GM19463 (cell line): ENCODE data around the gene C6.

Source experiments
- ATAC-seq: cut with Tn5 transposase; IDR thresholded peaks from one replicate; pipeline ENCODE4 v1.9.1; 2021; ENCODE audit warnings: mild to moderate bottlenecking, moderate library complexity; ENCODE audit not compliant: unreplicated experiment

Gene C6

DNA sequence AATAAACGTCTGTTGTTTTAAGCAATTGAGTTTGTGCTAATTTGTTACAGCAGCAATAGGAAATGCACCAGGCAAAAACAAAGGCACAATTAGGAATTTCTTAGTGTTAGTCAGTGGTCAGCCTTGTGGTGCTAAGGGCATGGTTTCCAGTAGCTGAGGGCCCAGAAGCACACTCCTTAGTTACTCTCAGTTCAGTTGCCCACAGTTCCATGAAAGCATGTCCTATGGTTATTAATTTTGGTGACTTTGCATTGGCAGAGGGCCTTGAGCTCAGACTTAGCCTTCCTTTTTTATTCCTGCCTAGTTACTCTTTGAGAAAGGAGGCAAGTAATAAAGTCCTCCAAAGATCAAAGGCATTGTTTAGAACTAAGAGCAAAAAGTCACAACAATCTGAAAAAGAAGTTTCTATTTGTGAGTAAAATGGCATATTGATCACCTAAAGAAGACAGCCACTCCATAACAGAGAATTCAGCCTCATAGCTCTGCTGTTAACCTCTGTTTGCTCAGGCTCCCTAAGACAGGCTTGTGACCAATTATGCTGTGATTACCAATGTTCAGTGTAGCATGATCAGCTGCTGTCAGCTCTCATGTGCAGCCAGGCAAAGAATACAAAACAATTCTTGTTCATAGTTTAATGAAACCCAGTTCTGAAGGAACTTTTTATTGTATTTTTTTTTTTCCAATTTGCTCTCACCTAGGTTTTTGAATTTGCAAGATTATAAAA is 85.2 kb downstream of the C6 start:
- no peak for ATAC-seq

DNA sequence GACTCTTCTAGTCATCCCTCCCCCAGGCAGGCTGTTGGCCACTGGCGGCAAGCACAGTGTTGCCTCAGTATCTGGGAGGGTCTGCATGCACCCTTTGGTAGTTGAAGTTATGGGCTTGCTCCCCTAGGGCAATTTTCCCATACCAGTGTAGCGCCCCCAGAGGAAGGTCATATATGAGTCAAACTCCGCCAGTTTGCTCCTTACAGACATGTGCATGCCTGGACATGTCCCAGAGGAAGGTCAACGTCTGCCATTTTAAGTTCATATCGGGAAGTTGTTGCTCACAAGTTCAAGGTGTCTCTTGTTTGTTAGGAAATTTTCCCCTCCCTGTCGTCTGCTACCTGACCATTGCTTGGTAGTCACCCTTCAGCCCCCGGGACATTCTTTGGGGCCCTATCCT is 90.9 kb downstream of the C6 start:
- ATAC-seq, result no peak

DNA sequence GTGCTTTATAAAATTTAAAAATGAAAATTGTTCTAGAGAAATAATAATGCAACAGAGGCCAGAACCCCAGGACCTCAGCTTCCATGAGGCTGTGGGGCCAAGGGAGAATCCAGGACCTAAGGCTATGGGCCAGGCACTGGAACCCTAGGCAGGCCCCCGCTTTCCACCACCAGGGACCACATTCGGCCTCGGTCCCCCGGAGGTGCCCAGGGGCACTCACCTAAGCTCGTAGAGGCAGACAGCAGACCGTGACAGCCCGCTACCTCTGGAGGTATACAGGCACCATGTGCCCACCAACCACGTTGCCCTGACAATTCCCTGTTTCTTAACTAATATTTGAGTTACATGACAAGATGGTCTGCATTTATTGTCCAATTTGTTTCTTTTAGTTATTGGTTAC is 92.7 kb downstream of the C6 start:
- no peak for ATAC-seq

DNA sequence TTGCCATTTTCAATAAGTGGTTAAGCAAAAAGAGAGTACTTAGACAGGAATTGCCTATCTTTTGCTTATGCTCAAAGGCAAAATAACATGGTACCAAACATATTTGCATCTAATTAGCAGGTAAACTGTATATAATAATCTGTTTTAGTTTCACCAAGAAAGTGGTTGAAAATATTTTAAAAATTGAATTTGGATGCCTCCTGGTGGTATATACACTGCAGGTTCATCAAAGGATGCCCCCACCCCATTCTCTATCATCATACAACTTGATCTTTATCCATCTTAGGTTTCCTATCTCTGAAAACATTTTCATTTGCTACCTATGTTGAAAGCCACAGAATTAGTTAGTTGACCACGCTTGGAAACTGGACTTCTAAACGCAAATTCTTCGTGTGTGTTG is 95.2 kb downstream of the C6 start:
- no peak for ATAC-seq

DNA sequence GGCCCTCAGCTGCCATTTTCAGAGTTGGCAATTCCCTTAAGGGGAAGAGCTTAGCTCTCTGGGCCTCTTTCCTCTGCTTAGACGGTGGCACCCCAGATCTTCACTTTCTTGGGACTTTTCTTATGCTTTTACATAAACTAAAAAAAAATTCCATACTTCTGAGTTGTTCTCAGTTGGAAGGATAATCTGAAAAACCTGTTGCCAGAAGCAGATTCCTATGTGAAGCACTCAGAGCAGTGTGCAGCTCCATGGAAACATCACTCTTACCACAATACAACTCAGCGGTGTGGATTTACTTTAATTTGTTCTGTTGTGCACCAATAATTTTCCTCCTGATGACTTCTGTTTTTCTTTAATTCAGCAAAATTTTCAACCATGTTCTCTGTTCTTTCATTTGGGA is 98.1 kb downstream of the C6 start:
- ATAC-seq, result no peak

DNA sequence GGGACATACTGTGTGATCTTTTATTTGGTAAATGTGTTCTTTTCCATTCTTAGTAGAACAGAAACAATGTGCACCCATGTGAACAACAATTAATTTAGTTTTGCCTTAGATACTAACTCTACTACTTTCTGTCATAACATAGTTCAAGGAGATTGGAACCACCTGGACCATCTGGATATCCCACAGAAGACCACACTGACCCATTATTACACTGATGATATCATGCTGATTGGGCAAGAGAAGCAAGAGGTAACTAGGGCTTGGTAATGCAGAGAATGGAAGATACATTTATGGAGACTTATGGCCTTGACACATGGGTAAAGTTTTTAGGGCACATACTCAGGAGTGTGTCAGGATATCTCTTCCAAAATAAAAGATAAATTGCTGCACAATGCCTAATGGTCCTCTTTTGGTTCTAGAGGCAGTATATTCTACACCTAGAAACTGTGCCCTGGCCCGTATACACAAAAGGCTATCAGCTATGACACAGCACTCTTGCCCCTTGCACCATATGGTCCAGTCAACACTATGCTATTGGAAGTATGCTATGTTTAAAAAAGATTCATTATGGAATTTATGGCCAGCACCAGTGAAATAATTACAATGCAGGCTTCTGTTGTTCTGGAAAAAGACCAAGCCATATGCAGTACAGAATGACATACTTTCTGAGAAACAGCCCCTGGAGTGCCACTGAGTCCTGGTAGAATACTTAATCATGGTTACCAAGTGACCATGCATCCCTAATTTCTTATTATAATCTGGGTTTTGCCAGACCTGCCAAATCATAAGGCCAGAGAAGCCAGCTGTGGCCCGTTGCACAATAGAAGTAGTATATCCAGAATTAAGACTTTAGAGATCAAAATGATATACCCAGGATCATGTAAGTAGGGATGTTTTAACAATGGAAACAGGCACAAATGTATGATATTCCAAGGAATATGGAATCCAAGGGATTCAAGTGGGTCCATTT is 100.6 kb downstream of the C6 start:
- ATAC-seq, result no peak

DNA sequence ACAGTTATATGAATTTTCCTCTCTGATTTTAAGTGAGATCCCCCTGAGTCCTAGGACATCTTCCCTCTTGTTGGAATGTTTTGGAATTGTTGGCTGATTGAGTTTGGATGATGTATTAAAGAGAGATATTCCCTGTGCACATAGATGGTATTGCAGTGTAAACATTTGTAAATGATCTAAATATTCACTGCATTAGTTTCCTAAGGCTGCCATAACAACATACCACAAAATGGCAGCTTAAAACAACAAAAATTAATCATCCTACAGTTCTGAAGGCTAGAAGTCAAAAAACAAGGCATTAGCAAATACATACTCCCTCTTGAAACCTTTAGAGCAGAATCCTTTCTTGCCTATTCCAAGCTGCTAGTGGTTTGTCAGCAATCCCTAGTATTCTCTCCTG is 104.1 kb downstream of the C6 start:
- ATAC-seq, result no peak

DNA sequence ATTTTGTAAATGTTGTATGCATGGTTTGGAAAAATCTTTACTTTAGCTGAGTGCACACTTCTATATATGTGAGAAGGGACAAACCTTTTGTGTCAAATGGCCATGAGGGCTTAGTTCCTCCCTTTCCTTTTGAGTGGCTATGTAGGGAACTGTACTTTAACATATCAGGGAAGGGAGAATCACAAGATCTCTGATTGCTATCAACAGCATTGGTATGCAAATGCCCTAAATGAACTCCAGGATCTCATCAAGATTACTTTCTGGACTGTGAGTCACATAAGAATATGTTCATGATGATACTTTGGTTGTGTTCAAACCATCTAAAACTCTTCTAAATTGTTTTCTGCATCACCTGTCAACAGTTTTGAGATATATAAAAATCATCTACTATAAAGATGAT is 111.0 kb downstream of the C6 start:
- ATAC-seq, result no peak

DNA sequence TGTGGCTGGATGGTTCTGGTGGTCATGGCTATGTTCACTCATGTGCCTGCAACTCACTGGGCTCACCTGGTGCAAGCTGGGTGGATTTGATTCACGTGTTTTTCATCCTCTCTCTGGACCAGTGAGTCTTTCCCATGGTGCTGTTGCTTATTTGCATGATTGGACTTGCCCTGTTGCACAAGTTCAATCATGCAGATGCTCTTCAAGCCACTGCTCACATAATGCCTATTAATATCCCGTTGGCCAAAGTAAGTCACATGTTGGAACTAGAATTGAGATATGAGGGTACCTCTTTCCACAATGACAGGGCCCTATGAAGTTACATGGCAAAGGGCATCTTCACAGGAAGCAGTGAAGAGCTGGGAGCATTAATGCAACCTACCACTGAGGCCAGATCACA is 115.7 kb downstream of the C6 start:
- no peak for ATAC-seq

DNA sequence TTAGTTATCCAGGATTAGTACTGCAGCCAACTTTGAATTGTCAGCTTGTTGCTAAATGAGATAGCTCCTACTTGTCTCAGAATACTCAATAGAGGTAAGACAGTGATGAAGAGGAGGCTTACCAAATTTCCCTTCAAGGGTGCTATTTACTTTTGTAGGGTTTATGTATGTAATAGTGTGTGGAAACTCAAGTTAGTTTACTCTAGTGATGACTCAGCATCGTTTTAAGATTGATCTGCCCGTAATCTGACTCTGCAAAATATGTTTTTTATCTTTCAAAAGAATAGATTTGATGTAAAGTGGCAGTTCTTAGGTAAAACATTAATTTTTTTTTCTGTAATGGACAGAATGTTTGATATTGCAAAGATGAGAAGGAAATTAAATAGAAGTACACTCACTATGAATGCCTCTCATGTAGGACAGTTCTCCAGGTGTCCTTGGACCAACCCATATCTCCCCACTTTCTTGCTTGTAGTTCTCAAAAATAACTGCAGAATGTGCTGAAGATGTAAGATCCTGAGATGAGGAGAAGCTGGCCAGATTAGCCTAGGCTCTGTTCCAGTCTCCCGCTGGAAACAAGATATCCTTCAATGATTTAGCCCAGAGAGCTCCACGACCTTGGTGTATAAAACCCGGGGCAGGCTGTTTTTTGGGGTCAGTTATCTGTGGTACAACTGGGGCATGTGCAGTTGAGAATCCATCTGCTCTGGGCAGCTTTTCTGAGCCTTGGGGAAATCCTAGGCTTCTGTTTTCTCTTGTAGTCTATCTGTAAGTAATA is 117.8 kb downstream of the C6 start:
- no peak for ATAC-seq

DNA sequence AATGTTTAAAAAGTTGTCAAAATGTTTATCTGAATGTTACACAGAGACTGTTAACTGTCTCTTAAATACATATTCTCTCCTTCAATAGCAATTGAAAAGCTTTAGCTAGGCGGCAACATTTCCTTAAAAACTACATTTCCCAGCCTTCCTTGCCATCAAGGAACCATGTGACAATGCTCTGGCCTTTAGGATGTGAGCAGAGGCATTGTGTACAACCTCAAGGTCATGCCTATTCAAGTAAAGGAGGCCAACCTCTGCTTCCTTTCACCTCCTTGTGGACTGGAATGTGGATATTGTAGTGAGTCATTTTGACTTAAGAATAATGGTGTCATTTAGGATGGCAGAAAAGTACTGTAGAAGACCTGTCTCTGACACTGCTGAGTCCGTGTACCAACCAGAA is 118.5 kb downstream of the C6 start:
- ATAC-seq, result no peak

DNA sequence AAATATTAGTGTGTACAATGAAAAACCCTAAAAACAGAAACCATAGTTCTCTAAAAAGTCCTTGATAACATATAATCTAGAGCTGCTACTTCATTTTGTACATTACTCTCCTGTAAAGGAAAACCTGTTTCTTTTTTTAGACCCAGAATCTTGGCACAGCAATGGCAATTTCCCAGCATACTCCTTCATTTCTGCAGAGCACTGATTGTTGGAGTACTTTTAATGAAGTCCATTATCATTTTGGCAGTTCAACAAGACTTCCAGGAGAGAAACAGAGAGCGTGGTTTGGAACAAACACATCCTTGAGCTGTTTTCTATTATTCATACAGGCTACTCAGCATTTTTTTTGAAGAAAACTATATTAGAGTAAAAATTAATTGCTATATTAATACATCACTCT is 119.5 kb downstream of the C6 start:
- ATAC-seq, result no peak
